GOT3 (cell line): ENCODE results near the gene MTPN.

Experiments
- DNase-seq: peaks from one replicate; lab custom pipeline; 2025; ENCODE audit warnings: mixed read lengths; lab: John Stamatoyannopoulos, UW

The MTPN gene

GRCh38 chr7:135884495-135885232 lies 92.5 kb downstream of the MTPN start:
- no peak for DNase-seq

GRCh38 chr7:135879233-135879632 lies 97.9 kb downstream of the MTPN start:
- no peak for DNase-seq

- no peak for DNase-seq
Observed at GRCh38 chr7:135878284-135878683, 98.9 kb downstream of the MTPN start.

GRCh38 chr7:135877805-135878204 lies 99.4 kb downstream of the MTPN start:
- no peak for DNase-seq
